T-helper 1 cell treated with Interleukin-12 subunit alpha and Interleukin-12 subunit beta and Interleukin-4 antibody, amounts not matched to agents 30 μg/mL and 1 μg/mL, for 36 hours (primary cell): ENCODE results near the gene CIB1.

Source experiments
- H3K27ac Mint-ChIP-seq: one replicate; pipeline ENCODE4 v1.8.0; 2021; ENCODE audit warnings: mild to moderate bottlenecking, mixed read lengths
- H3K27me3 Mint-ChIP-seq: one replicate; pipeline ENCODE4 v1.8.0; 2021; ENCODE audit warnings: low read depth, mixed read lengths
- H3K36me3 Mint-ChIP-seq: one replicate; pipeline ENCODE4 v1.8.0; 2021; ENCODE audit warnings: low read depth, mixed read lengths
- H3K4me1 Mint-ChIP-seq: one replicate; pipeline ENCODE4 v1.8.0; 2021; ENCODE audit warnings: low read depth, mixed read lengths
- H3K4me3 Mint-ChIP-seq: one replicate; pipeline ENCODE4 v1.8.0; 2021; ENCODE audit warnings: mild to moderate bottlenecking, moderate library complexity, mixed read lengths
- H3K9me3 Mint-ChIP-seq: one replicate; pipeline ENCODE4 v1.8.0; 2021; ENCODE audit warnings: mixed read lengths

CIB1 gene

GRCh38 chr15:90213122-90213817 is 20.5 kb downstream of the CIB1 start:
- H3K9me3 Mint-ChIP-seq: no peaks in the 10 kb centered on the region
- H3K36me3 Mint-ChIP-seq: peaks cover 10% of the 10 kb centered on the region
- H3K4me1 Mint-ChIP-seq: peaks cover 30% of the 10 kb centered on the region
- H3K27me3 Mint-ChIP-seq: no peaks in the 10 kb centered on the region
- no peak overlapping the region for H3K4me3 Mint-ChIP-seq
- H3K27ac Mint-ChIP-seq: no peak overlapping the region

GRCh38 chr15:90212221-90213098 is 21.3 kb downstream of the CIB1 start:
- no peaks in the 10 kb centered on the region for H3K27me3 Mint-ChIP-seq
- H3K4me3 Mint-ChIP-seq: no peak overlapping the region
- peaks cover 10% of the 10 kb centered on the region for H3K36me3 Mint-ChIP-seq
- H3K27ac Mint-ChIP-seq: no peak overlapping the region
- H3K4me1 Mint-ChIP-seq: peaks cover 30% of the 10 kb centered on the region
- no peaks in the 10 kb centered on the region for H3K9me3 Mint-ChIP-seq

GRCh38 chr15:90211440-90212143 is 22.1 kb downstream of the CIB1 start:
- Mint-ChIP-seq H3K9me3 (no peaks in the 10 kb centered on the region), H3K4me1 (peaks cover 23% of the 10 kb centered on the region), H3K27me3 (no peaks in the 10 kb centered on the region), H3K27ac (no peak overlapping the region), H3K36me3 (peaks cover 13% of the 10 kb centered on the region), H3K4me3 (no peak overlapping the region)

DNA sequence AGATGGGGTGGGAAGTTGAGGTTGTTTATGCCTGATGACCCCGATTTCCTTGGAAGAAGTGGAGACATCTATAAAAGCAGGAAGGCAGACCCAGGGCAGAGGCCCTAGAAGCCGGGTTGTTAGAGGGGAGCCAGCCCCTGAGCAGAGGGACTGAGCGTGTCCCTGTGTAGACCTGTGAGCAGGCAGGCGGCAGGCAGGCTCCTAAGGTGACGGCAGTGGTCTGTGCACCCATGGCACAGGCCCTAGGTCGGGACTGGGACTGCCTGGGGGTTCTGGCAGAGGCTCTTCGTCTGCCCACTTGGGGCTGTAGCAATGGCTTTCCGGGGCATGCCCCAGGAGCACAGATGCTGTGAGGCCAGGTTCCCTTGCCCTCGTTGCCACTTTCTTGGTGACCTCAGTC is 22.7 kb downstream of the CIB1 start:
- H3K9me3 Mint-ChIP-seq: no peaks in the 10 kb centered on the region
- no peaks in the 10 kb centered on the region for H3K27me3 Mint-ChIP-seq
- H3K4me3 Mint-ChIP-seq: no peak overlapping the region
- H3K27ac Mint-ChIP-seq: no peak overlapping the region
- peaks cover 28% of the 10 kb centered on the region for H3K4me1 Mint-ChIP-seq
- H3K36me3 Mint-ChIP-seq: peaks cover 13% of the 10 kb centered on the region

GRCh38 chr15:90210593-90210992 is 23.1 kb downstream of the CIB1 start:
- Mint-ChIP-seq H3K36me3 (peaks cover 13% of the 10 kb centered on the region), H3K4me1 (peaks cover 28% of the 10 kb centered on the region), H3K27ac (peak overlapping the region; percentile 32), H3K9me3 (no peaks in the 10 kb centered on the region), H3K27me3 (no peaks in the 10 kb centered on the region), H3K4me3 (no peak overlapping the region)

DNA sequence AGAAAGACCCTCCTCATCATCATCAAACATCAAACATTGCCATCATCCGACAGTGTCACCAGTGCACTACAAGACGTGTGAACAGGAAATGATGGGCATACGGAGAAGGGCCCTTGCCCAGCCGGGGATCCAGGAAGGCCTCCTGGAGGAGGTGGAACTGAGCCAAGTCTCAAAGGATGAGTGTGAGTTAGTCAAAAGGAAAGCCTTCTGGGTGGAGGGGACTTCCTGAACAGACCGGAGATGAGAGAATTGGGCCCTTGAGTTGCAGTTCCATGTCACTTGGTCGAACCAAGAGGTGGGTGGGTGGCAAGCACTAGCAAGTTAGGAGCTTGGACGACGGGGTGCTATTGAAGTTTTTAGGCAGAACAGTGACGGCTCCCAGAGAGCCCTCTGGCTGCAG is 24.1 kb downstream of the CIB1 start:
- H3K4me1 Mint-ChIP-seq: peaks cover 27% of the 10 kb centered on the region
- no peaks in the 10 kb centered on the region for H3K9me3 Mint-ChIP-seq
- no peak overlapping the region for H3K4me3 Mint-ChIP-seq
- H3K27me3 Mint-ChIP-seq: no peaks in the 10 kb centered on the region
- peaks cover 13% of the 10 kb centered on the region for H3K36me3 Mint-ChIP-seq
- H3K27ac Mint-ChIP-seq: peak overlapping the region; percentile 71

DNA sequence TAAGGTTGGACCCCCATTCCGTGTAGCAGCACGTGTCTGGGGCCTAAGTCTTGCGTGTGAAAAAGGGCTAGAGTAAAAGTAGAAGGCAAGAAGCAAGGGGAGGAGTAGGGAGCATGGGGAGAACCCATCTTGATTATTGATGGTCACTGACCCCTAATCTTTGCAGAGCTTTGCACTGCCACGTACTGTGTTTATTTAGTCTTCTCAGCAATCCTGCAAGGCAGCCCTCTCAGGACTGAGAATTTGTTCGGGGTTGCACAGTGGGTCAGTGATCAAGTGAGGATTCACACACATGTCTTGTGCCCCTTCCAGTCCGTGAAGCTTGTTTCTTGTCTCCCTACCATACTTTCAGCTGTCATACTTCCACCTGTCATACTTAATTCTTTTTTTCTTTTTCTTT is 25.4 kb downstream of the CIB1 start:
- Mint-ChIP-seq H3K4me1 (peaks cover 27% of the 10 kb centered on the region), H3K4me3 (no peak overlapping the region), H3K27ac (no peak overlapping the region), H3K36me3 (peaks cover 13% of the 10 kb centered on the region), H3K27me3 (no peaks in the 10 kb centered on the region), H3K9me3 (no peaks in the 10 kb centered on the region)

DNA sequence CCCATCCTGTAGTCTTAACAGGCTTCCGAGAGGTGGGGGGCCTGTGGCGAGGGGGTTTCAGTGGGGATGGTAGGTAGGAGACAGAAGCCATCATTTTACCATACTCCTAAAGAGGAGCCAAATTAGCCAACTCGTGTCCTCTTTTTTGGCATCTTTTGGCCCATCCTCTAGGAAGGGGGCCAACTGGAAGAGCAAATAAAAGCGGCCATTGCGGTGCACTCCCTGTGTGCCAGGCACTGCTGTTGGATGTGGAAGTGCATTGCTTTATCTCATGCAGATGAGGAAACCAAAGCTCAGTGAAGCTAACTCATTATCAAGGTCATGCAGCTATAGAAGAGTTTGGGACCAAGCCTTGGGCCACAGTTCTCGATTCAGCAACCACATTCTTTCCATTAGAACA is 26.5 kb downstream of the CIB1 start:
- Mint-ChIP-seq H3K27me3 (peaks cover 6% of the 10 kb centered on the region), H3K4me3 (no peak overlapping the region), H3K27ac (no peak overlapping the region), H3K4me1 (peaks cover 37% of the 10 kb centered on the region), H3K36me3 (peaks cover 16% of the 10 kb centered on the region), H3K9me3 (no peaks in the 10 kb centered on the region)

- Mint-ChIP-seq H3K9me3 (no peaks in the 10 kb centered on the region), H3K27me3 (peaks cover 6% of the 10 kb centered on the region), H3K27ac (no peak overlapping the region), H3K36me3 (peaks cover 16% of the 10 kb centered on the region), H3K4me3 (no peak overlapping the region), H3K4me1 (peaks cover 33% of the 10 kb centered on the region)
Observed at GRCh38 chr15:90205886-90206285, 27.9 kb downstream of the CIB1 start.

- Mint-ChIP-seq H3K4me1 (peaks cover 32% of the 10 kb centered on the region), H3K27me3 (peaks cover 6% of the 10 kb centered on the region), H3K9me3 (no peaks in the 10 kb centered on the region), H3K36me3 (peaks cover 16% of the 10 kb centered on the region), H3K27ac (no peak overlapping the region), H3K4me3 (no peak overlapping the region)
Observed at GRCh38 chr15:90205050-90205848, 28.5 kb downstream of the CIB1 start.

GRCh38 chr15:90203922-90204321 is 29.8 kb downstream of the CIB1 start:
- Mint-ChIP-seq H3K36me3 (peaks cover 7% of the 10 kb centered on the region), H3K27me3 (peaks cover 6% of the 10 kb centered on the region), H3K4me1 (peaks cover 24% of the 10 kb centered on the region), H3K27ac (no peak overlapping the region), H3K4me3 (no peak overlapping the region), H3K9me3 (no peaks in the 10 kb centered on the region)

- Mint-ChIP-seq H3K9me3 (no peaks in the 10 kb centered on the region), H3K27ac (no peak overlapping the region), H3K4me1 (peaks cover 25% of the 10 kb centered on the region), H3K27me3 (peaks cover 6% of the 10 kb centered on the region), H3K4me3 (no peak overlapping the region), H3K36me3 (peaks cover 8% of the 10 kb centered on the region)
Observed at GRCh38 chr15:90203473-90203872, 30.3 kb downstream of the CIB1 start.

DNA sequence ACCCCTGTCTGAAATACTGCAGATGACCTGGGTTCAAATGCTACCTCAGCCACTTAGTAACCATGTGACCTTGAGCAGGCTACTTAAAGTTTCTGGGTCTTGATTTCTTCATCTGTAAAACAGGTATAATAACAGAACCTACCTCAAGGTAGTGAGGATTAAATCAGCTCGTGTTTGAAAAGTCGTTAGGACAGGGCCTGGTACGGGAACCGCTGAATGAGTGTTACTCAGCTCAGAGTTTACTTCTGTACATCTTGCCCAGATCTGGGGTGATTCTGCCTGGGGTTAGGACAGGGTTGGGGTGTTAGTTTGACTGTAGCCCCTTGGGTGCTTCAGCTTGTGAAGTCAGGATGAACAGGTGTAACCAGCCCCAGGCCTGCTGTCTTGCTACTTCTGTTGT is 30.8 kb downstream of the CIB1 start:
- peak overlapping the region; percentile 85 for H3K4me3 Mint-ChIP-seq
- peaks cover 6% of the 10 kb centered on the region for H3K27me3 Mint-ChIP-seq
- peaks cover 31% of the 10 kb centered on the region for H3K4me1 Mint-ChIP-seq
- H3K9me3 Mint-ChIP-seq: no peaks in the 10 kb centered on the region
- H3K27ac Mint-ChIP-seq: peak overlapping the region; percentile 77
- H3K36me3 Mint-ChIP-seq: peaks cover 8% of the 10 kb centered on the region

- Mint-ChIP-seq H3K27ac (peak overlapping the region; percentile 36), H3K36me3 (peaks cover 8% of the 10 kb centered on the region), H3K9me3 (no peaks in the 10 kb centered on the region), H3K4me3 (peak overlapping the region; percentile 79), H3K27me3 (peaks cover 6% of the 10 kb centered on the region), H3K4me1 (peaks cover 31% of the 10 kb centered on the region)
Observed at GRCh38 chr15:90201944-90202375, 31.8 kb downstream of the CIB1 start.
